HepG2 (cell line): ENCODE data around the gene ING5. TPM values are rescaled to one million over a fixed set of nuclear protein-coding genes. Genes with fewer than 3 reads are reported as not detected.
A peak's percentile ranks its signal among the peaks of the same experiment; 100 is the strongest.

Experiments
- CC2D1A ChIP-seq: sonication (generic); formaldehyde crosslinking; IDR thresholded peaks from 2 replicates; pipeline ENCODE4 v1.8.1; 2023; ENCODE audit warnings: mild to moderate bottlenecking, missing genetic modification reagents
- DR1 ChIP-seq: sonication (generic); formaldehyde crosslinking; IDR thresholded peaks from 2 replicates; pipeline ENCODE4 v1.8.0; 2021; ENCODE audit warnings: mild to moderate bottlenecking, missing genetic modification reagents, inconsistent platforms
- GTF3A ChIP-seq: sonication (generic); formaldehyde crosslinking; conservative IDR thresholded peaks from 2 replicates; pipeline ENCODE4 v1.4.0; 2020; ENCODE audit warnings: mild to moderate bottlenecking, missing genetic modification reagents
- HINFP ChIP-seq: sonication (generic); formaldehyde crosslinking; IDR thresholded peaks from 2 replicates; pipeline ENCODE4 v1.4.0; 2020; ENCODE audit warnings: low read depth, mild to moderate bottlenecking, missing genetic modification reagents
- KDM2A ChIP-seq: sonication (generic); formaldehyde crosslinking; IDR thresholded peaks from 2 replicates; pipeline ENCODE4 v1.4.0; 2020; ENCODE audit warnings: low read depth, missing genetic modification reagents, borderline replicate concordance
- MYPOP ChIP-seq: sonication (generic); formaldehyde crosslinking; IDR thresholded peaks from 2 replicates; pipeline ENCODE4 v1.8.1; 2023; ENCODE audit warnings: mild to moderate bottlenecking, moderate library complexity, missing genetic modification reagents
- NFE2L1 ChIP-seq: sonication (generic); formaldehyde crosslinking; IDR thresholded peaks from 2 replicates; pipeline ENCODE4 v1.4.0; 2020; ENCODE audit warnings: missing genetic modification reagents, mild to moderate bottlenecking, borderline replicate concordance
- PHF5A ChIP-seq: IDR thresholded peaks from one replicate; pipeline ENCODE4 v1.6.1; 2018; ENCODE audit warnings: low read depth, missing genetic modification reagents; ENCODE audit not compliant: unreplicated experiment
- PLRG1 ChIP-seq: fragments of 450-650 bp; conservative IDR thresholded peaks from 2 replicates; pipeline ENCODE4 v1.6.1; 2016
- REPIN1 ChIP-seq: sonication (generic); formaldehyde crosslinking; IDR thresholded peaks from 2 replicates; pipeline ENCODE4 v1.8.0; 2022; ENCODE audit warnings: missing genetic modification reagents, low read depth, mild to moderate bottlenecking, borderline replicate concordance
- ZBTB8A ChIP-seq: sonication (generic); formaldehyde crosslinking; IDR thresholded peaks from 2 replicates; pipeline ENCODE4 v1.4.0; 2020; ENCODE audit warnings: mild to moderate bottlenecking, low read depth, missing genetic modification reagents, borderline replicate concordance
- ZNF468 ChIP-seq: sonication (generic); formaldehyde crosslinking; IDR thresholded peaks from 2 replicates; pipeline ENCODE4 v1.8.0; 2022; ENCODE audit warnings: mild to moderate bottlenecking, moderate library complexity, missing genetic modification reagents
- ZNF605 ChIP-seq: sonication (generic); formaldehyde crosslinking; IDR thresholded peaks from 2 replicates; pipeline ENCODE4 v1.8.0; 2022; ENCODE audit warnings: mild to moderate bottlenecking, missing genetic modification reagents
- ZNF619 ChIP-seq: sonication (generic); formaldehyde crosslinking; IDR thresholded peaks from 2 replicates; pipeline ENCODE4 v1.4.0; 2020; ENCODE audit warnings: mild to moderate bottlenecking, missing genetic modification reagents
- ZNF646 ChIP-seq: sonication (generic); formaldehyde crosslinking; IDR thresholded peaks from 2 replicates; pipeline ENCODE4 v1.9.0; 2021; ENCODE audit warnings: mild to moderate bottlenecking, missing genetic modification reagents
- ZNF724P ChIP-seq: sonication (generic); formaldehyde crosslinking; IDR thresholded peaks from 2 replicates; pipeline ENCODE4 v1.8.0; 2022; ENCODE audit warnings: missing genetic modification reagents, borderline replicate concordance
- ZNF784 ChIP-seq: sonication (generic); formaldehyde crosslinking; IDR thresholded peaks from 2 replicates; pipeline ENCODE4 v1.5.1; 2020; ENCODE audit warnings: missing genetic modification reagents, mild to moderate bottlenecking, borderline replicate concordance
- polyA plus RNA-seq, 8 experiments: library from polyadenylated mRNA; depleted of rRNA in 3 of 8; stranded (reverse) in 7 of 8; unstranded in 1 of 8; fragments of >200 nt; fragmentation: Illumina TruSeq in 4 of 8; extraction: Trizol in 4 of 8; gene quantifications; 2 replicates each; pipeline versions ENCODE4 v1.2.1 to v1.2.3, GENCODE V29; 2011 to 2016; ENCODE audit warnings: low read depth in 4 of 8, missing spikeins in 1 of 8, mixed read lengths in 1 of 8; ENCODE audit not compliant: insufficient read depth in 1 of 8
- total RNA-seq, 5 experiments: library from RNA; depleted of rRNA; stranded (reverse); fragments of >200 nt; fragmentation: Illumina TruSeq; extraction: Trizol; gene quantifications; 2 replicates each; pipeline ENCODE4 v1.2.3, GENCODE V29; 2016; ENCODE audit warnings: low read depth in 1 of 5

Gene ING5
- total and polyA plus RNA-seq, 2 of the 13 experiments (the other 11 are each of a cell fraction or from before 2014, with no cell fraction given), result 61.9 to 71.9 TPM

- peak; percentile 45; the same call in 1 of the 2 replicates for TF ChIP-seq MYPOP (CRISPR knock-in tag)
- TF ChIP-seq ZBTB8A (CRISPR knock-in tag), result no peak
- TF ChIP-seq ZNF784 (CRISPR knock-in tag), result no peak; the same call in 1 of the 2 replicates
- TF ChIP-seq GTF3A (CRISPR knock-in tag), result no peak
- TF ChIP-seq PLRG1, result no peak
- TF ChIP-seq ZNF646 (CRISPR knock-in tag), result peak; percentile 62; the same call in 1 of the 2 replicates
- TF ChIP-seq PHF5A, result peak; percentile 94
- TF ChIP-seq HINFP (CRISPR knock-in tag), result peak; percentile 5; the same call in 1 of the 2 replicates
- TF ChIP-seq REPIN1, result peak; percentile 85
- peak; percentile 99 for TF ChIP-seq ZNF605 (CRISPR knock-in tag)
- peak; percentile 93 for TF ChIP-seq DR1 (CRISPR knock-in tag)
- TF ChIP-seq CC2D1A (CRISPR knock-in tag), result no peak
- peak; percentile 54; the same call in 1 of the 2 replicates for TF ChIP-seq ZNF724P (CRISPR knock-in tag)
- TF ChIP-seq NFE2L1 (CRISPR knock-in tag), result no peak
- no peak; the same call in 1 of the 2 replicates for TF ChIP-seq ZNF468 (CRISPR knock-in tag)
- TF ChIP-seq ZNF619 (CRISPR knock-in tag), result peak; percentile 93
- peak; percentile 93 for TF ChIP-seq KDM2A (CRISPR knock-in tag)
These were observed 68.5 kb downstream of the ING5 start (continued) for GRCh38 chr2:241770185-241770935.
